HT1080 (cell line): ENCODE measurements around the gene PPARGC1A. TPM values are rescaled to one million over a fixed set of nuclear protein-coding genes. Genes with fewer than 3 reads are reported as not detected.

ENCODE experiments used
- DNase-seq: peaks from one replicate; pipeline ENCODE4 v3.0.0-alpha.2; 2015; ENCODE audit warnings: low read depth
- total RNA-seq: library from RNA; depleted of rRNA; stranded (reverse); fragments of >200 nt; shearing (Covaris generic); gene quantifications from 2 replicates; pipeline ENCODE4 v1.2.3, GENCODE V29; 2014

Gene PPARGC1A
- total RNA-seq, 1 experiment from 2014 or later, result 2.1 TPM

DNA sequence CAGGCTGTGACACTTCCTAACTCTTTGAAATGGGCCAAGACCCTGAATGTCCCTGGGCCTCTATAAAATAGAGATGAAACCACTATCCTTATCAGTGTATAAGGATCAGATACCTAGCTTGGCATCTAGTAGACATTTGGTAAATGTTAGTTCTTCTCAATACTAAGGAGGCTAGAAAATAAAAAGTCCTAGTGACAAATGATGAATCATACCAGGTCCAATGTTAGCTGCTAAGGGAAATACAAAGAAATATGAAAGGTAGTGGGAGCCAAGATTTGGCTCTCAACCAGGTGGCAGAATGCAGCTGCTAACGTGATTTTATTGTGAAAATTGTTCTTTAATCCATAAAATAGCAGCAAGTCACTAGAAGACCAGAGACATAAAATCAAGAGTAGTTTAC is 19.8 kb upstream of the PPARGC1A start:
- DNase-seq, result peak; percentile 67

DNA sequence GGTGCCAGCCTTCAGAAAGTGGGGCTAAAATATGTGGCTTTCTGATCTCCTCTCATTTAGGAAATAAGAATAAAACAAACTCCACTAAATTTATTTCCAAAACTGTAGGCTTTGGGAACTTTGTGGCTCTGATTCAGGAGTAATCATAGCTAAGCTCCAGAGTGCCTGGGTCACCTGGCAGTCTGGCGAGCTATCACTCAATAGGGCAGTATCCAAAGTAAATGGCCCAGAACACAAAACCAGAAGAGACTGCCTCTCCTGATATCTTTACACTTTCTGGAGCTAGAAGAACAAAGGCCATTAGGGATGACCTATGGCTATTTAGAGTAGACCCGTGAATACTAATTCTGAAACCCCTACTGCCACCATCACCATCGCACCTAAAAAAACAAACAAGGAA is 17.0 kb upstream of the PPARGC1A start:
- no peak for DNase-seq

DNA sequence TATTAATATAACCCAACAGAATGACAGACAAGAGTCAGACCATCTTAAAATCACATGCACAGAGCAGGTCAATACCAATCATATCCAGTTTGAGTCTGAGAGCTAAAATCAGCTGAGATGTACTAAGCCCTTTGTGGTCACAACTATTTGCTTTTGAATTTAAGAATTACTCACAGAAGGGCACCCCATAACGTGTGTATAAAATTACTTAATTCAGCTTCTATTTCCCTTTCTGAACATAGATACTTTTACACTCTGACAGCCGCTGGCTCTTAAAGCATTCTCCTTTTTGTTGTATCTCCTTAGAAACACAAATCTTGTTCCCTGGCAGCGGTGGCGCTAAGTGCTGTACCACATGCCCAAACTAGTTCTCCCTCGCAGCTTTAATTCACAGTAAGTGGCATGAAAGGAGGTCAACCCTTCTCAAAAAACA is 14.8 kb upstream of the PPARGC1A start:
- DNase-seq, result no peak

DNA sequence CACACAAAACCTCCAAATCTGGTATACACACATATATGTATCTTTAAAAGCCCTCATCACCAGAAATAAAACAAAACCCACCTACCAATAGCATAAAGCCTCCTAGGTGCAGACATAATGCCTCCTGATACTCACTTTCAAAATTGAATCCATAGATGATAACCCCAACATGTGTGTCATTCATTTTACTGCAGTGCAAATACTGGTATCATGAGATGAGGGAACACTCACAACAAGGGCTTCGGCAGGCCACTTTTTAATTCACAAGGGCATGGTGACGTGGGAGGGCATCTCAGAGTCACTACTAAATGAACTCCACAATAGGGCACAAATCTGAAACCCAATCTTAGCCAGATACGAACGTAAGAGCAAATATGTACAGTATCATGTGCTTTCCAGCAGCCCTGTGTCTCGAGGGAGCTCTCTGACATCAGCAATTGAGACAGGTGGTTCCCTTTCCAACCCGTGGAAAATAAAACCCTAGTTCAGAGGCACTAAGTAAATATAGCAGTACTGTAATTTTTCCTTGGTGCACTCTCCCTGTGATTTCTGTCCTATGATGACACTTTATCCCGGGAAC is 14.1 kb upstream of the PPARGC1A start:
- DNase-seq, result no peak

DNA sequence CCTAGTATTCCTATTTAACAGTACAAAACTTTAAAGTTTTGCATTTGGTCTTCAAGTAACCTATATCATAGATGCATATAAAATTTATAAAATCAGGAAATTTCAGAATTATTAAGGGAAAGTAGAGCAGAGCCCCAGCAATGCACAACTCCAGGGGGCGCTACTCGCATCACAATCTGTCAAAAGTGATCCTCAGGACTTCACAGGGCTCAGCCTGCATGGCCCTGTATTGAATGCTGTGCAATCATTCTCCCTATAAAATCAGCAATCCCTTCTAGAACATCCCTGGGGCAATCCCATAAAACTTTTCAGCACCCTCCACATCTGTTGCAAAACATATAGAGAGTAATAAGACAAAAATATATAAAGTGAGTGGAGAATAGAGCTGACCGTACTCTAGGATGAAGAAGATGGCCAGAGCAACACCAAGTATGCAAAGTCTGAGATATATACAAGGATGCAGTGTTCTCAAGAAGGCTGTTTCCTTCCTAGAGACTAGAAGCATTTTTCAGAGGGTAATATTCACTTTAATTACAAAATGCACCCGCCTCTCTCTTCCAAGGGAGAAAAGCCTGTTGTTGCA is 12.5 kb upstream of the PPARGC1A start:
- DNase-seq, result no peak

DNA sequence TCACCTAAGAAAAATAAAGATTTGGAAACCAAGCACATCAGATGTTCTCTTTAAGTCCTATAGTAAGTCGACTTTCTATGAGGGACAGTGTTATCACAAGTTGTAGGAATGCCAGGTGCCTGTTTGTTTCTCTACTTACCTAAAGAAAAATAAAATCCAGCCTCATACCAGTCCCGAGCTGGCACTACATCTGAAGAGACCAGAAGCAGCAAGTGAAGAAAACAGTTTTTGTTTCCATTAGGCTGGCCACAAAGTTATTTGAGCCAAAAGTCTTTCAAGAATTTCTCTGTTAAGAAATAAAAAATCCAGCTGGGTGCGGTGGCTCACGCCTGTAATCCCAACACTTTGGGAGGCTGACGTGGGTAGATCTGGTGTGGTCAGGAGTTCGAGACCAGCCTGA is 10.8 kb upstream of the PPARGC1A start:
- no peak for DNase-seq

DNA sequence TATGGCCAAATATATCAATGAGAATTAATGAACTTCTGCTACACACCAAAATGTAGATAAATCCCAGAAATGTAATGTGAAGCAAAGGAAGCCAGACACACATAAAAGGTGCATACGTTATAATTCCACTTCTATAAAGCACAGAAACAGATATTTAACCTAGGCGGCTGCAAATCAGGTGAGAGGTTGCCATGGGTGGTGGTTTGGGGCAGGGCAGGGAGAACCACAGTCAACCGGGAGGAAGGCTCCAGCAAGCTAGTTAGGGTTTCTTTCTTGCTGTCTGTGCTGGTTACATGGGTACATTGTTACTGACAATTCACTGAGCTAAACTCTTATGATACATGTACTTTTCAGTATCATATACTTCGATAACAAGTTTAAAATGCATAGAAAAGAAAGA is 9.7 kb upstream of the PPARGC1A start:
- DNase-seq, result no peak

DNA sequence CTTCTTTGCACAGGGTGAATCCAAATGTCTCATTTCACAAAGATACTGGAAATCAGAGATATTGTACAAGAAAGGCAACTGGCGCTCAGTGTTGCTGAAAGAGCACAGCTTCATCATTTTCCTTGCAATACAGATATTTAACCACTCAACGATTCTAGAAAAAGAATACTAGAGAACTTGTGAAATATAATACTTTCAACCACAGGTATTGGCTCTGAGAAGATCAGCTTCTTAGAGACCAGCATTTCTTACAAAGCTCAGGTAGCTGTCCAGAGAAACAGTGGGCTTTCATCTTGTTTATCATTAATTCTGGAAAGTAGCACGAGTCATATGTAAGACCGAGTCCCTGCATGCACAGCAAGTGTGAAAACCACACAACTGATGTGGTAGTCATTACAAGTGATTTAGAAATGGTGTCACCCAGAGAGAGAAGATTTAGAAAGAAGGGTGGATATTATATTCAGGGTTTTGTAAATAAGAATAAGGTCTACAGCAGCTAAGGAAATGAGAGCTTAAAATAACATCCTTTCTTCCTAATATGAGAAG is 7.8 kb upstream of the PPARGC1A start:
- DNase-seq, result no peak

DNA sequence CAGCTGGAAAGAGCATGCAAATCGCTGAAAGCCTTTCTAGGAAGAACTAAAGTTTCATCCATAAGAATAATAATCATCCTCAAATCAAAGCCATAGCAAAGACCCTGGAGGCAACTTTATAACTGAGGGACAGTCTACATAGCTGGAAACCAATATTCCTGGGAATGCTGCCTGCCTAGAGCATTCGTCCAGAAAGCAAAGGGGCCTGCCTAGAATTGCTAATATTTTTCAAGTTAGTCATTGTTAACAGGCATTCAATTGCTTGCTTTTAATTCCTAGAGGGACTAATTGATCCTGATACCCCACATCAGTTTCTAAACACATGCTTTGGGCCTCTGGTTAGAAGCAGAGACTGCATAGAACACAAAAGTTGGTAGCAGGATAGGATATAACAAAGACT is 4.2 kb upstream of the PPARGC1A start:
- DNase-seq, result no peak

DNA sequence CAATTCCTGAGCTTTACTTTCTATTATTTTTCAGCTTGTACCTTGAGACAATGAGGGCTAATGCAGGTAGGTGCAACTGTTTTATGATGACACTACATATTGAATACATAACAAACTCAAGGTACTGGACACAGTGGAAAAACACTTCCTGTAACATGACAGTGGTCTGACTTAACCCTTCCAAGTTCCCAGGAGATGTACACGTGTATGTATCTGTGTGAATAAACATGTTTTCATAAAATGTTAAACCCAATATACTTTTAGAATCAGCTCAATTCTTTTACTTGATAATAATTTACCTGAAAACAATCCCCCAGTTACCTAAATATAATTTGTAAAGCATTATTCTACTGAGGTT is 1.2 kb upstream of the PPARGC1A start:
- DNase-seq, result no peak

DNA sequence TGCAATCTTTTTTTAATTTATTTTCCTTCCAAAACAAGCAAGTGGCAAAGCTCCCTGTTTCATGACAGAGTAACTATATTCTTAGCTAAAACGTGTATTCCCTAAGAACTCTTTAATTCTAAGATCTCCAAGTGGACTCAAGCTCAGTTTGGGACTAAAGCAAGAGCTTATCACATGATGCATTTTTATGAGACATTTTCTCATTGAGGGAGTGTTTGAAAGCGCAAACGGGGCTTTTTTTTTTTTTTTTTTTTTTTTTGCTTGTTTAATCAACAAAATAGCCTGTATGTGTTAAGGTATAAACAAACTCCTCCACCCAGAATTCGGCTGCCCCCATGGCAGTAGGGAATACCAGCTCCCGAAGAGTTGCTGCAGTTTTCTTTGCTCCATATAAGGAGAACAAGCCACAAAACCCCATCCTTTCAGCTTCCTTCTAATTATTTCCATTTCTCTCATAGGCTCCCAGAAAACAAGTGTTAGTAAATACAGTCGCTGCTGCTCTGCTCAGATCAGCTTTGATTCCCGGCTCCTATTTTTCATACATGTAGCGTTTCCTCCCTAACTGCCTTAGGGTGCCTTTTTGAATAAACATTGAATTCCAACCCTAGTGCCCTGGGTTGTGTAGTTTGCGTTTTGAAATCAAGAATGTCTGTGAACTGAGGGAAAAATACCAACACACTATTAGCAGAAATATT is 669 bp upstream of the PPARGC1A start:
- DNase-seq, result peak; percentile 5

DNA sequence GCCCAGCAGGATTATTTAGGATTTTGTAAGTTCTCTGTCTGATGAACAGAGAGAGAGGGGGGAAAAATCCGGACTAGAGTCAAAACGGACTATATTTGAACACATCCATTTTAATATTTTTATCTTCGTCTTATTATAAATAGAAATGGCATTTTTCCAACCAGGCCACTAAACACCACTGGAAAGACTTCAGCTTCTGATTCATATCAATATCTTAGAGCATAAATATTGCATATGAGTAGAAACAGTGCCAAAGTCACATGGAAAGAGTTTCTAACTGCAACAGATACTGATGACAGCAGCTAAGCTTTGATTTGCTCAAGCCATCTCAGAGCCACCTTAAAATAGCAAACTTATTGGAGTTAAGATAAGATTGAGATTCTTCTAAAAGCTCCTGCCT is 456 bp downstream of the PPARGC1A start:
- DNase-seq, result no peak

DNA sequence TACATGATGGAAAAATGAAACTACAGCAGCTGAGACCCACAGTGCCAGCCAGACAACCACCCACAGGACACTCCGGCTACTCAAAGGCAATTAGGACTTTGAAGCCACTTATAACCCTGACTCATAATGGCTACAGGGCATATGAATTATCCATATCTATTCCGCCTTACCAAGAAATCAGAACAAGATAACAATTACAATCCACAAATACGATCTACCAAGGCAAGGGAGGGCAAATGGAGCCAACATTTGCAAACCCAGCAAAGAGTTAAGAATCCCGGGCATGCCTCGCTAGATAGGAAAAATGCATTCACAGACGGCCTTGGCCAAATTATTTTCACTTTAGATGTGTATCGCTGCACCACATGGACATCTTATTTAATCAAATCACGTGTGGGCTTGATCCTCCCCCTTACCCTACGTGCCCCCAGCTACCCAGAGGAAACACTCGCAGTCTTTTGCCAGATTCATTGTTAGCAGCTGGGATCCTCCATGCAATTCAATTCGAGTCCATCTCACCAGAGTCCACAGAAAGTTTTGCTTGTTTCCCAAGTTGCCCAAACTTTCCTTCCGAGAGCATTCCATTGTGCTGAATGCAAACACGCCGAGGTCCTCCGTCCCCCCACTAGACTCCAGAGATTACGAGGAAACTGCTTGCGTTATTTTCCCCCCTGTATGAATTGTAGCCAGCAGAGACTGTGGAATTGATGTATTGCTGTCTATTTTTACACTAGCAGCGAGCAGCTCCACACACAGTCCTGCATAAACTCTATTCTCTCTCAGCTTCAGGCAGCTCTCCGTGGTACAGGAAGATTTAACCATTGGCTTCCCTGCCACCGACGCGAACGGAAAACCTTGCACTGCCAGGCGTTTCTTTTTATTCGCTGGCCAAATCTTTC is 1.2 kb downstream of the PPARGC1A start:
- peak; percentile 36 for DNase-seq

DNA sequence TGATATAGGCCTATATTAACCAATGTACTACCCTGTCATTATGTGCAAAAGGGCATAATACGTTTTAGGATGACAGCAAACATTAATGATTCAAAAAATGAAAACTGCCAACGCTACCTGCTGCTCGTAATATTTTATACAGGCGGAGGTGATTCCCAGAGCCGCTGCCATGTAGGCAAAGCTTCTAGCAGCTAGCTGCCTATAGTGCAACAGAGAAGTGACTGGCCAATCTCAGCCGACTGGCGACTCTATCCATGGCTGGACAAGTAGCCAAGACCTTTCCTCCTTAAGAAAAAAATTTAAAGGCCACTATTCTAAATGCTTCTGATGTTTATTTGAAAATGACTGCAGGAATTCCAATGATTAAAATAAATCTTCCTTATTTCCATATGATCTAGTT is 1.9 kb downstream of the PPARGC1A start:
- no peak for DNase-seq

DNA sequence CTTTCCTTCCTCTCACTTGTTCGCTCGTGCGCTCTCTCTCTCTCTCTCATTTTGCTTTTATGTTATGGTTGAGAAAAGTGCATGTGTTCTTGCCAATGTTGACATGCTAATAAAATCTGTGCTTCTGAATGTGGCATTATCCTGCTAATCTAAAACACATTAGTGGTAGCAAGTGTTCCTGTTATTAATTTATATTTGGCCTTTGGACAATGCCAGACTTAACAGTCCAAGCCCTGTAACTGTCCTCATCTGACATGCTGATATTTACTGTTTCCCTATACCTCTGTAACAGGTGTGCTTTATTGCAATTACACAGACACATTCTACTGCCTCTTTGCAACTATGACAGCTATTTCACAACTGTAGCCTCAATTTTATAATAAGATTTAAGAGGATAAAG is 2.7 kb downstream of the PPARGC1A start:
- DNase-seq, result no peak

DNA sequence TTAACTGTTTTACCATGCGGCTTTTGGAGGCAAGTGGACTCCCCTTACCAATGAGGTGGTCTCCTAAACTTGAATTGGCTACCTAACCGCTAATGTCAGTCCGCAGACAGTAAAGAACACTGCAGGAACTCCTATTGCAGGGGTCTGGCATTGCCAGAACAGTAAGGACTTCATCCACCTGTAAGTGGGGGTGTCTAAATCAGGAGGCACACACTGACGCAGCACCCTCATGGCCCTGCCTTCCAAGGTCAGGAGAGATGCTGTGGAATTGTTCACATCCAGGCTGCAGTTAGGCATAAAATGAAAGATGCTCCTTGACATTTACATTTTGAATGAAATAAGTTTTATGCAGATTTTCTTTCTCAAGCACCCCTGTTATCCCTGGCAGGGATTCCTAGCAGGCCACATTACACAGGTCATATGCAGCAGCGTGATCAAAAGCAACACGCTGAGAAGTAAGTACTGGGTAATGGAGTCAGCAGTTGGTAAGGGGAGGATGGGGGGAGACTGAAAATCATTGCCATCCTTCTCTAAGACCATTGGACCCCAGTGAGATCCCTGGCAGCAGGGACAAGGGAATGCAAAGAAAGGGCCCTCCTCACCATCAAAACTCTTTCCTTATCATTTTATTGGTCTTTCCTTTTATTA is 3.8 kb downstream of the PPARGC1A start:
- DNase-seq, result no peak

DNA sequence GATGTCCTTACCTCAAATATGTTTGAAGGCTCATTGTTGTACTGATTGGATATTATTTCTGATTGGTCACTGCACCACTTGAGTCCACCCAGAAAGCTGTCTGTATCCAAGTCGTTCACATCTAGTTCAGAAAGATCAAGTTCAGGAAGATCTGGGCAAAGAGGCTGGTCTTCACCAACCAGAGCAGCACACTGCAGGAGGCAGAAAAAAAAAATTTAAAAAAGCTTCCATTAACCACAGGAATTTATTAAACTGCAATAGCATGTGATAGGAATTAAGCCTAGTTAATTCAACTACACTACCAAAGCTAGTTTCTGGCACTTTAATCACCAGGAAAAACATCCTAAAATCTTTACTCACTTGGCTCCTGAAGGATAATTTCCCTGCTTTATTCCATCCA is 5.1 kb downstream of the PPARGC1A start:
- no peak for DNase-seq

DNA sequence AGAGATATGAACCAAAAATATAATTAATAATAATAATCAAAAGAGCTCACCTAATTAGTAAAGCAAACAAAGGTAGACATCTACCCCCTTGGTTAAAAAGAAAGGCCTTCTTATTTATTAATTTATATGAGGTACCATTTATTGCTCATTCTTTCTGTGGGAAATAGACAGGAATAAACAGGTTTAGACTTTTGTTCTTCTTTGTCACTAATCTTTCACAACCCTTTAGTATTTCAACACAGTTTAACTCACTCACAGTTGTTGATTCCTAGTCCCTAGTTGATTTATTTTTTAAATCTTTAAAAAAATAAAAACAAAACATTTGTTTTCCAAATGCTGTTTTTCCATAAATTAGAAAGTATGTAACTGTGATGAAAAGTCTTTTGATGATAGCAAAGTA is 5.6 kb downstream of the PPARGC1A start:
- DNase-seq, result no peak

DNA sequence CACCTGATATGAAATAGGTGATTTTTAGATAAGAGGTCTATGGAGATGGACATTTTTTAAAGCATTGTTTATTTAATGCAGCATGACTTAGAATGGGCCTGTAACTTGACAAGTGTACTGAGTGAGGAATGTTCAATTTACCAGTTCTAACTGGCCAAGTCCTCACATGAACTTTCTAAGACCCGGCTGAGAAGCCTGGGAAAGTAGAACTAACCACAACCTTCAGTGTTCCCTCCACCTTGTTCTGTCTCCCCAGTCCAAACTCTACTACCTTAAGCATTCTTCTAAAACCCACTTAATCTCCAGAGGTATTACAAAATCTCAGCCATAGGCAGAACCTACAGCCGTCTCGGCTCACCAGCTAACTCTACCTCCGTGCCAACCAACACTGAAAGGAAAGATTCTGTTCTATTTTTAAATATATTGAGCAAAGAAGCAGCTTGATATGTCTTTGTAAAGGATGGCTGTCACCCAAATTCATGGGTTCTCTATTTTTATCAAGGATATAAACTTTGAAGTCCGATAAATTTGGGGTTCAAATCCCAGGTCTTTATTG is 6.8 kb downstream of the PPARGC1A start:
- DNase-seq, result peak; percentile 1

DNA sequence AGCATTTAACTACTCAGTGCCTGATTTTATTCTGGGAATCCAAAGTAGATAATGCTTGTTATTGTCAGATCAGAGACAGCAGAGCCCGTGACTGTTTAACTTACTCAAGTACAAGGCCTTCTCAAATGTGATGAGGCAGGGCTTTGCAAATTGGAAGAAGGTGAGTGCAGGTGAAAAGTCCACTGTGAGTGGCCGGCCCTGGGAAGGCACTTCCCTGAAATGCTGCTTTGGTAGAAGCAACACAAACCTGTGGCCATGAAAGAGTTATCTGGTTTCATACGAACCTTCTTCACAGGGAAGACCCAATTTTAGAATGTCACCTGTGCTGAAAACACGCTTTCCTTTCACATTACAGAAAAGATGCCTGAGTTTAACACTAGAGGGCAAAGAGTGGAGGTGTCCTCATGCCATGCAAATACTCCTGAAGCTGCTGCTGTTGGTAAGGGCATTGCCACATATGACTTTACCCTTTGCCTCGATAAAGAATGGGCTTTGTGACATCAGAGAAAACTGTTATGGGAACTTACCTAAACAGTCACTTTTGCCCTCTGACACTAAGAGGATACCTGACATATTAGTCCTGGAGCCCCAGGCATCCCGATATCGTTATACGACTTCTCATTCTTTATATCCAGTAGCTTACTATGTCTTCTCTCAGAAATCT is 8.0 kb downstream of the PPARGC1A start:
- DNase-seq, result no peak
